ENCODE results near the gene MFSD2A.
"Not testable (repeated sequence)": the region's sequence is repeated elsewhere in the genome, so short reads cannot be mapped to it uniquely, and the experiment has no call there.

MFSD2A gene

GRCh38 chr1:39940980-39941871 lies 13.7 kb upstream of the MFSD2A start:
- no peak for DNase-seq

GRCh38 chr1:39943471-39944290 lies 11.3 kb upstream of the MFSD2A start:
- no peak for DNase-seq

DNA sequence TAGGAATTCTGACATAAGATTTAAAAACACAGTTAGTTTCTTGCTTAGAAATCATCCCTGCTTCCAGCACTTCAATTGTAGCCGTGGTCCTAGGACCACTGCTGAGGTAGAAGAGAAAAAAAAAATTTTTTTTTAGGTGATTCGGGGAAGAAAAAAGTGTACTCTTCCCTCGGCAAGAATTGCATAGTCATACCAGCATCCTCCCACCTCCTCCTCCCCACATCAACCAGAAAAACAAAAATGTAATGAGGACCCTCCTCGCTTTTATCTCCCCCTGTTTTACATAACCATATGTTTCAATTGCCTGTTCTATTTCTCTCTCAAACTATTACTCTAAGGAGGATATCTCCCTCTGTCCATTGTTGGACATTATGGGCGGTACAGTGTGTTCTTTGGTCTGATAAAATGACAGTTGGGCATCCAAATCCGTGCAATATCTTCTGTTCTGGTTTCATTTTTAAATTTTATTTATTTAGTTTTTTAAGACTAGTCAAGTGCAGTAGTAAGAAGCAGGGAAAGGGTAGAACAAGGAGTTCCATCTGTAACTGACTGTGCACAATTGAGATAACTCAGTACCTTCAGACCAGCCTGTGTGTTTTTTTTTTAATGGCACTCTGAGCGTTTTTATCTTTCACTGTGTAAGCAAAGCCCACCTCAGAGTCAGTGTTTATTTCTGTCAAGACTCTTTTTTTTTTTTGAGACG lies 10.4 kb upstream of the MFSD2A start:
- no peak for DNase-seq

GRCh38 chr1:39946216-39946615 lies 8.7 kb upstream of the MFSD2A start:
- DNase-seq: no peak

DNA sequence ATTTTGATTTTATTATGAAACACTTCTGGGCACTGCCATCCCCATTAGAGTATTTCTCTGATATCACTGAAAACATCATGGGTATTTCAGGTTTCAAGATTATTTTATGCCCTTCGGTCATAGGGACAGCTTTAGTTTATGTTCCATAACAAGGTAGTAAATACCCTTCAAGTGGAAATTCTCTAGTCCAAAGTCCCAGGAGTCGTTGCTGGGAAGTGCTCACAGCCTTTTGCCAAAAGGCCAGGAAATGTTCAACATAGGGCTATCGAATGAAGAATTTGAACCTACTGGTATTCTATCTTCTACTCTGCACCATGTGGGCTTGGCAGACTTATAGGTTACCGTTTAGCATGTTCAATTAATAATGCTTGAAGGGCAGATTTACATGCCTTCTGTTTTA lies 7.7 kb upstream of the MFSD2A start:
- no peak for DNase-seq

- no peak for DNase-seq
These were observed 5.1 kb upstream of the MFSD2A start for GRCh38 chr1:39949891-39950290.

GRCh38 chr1:39951926-39952325 lies 3.0 kb upstream of the MFSD2A start:
- no peak for DNase-seq

DNA sequence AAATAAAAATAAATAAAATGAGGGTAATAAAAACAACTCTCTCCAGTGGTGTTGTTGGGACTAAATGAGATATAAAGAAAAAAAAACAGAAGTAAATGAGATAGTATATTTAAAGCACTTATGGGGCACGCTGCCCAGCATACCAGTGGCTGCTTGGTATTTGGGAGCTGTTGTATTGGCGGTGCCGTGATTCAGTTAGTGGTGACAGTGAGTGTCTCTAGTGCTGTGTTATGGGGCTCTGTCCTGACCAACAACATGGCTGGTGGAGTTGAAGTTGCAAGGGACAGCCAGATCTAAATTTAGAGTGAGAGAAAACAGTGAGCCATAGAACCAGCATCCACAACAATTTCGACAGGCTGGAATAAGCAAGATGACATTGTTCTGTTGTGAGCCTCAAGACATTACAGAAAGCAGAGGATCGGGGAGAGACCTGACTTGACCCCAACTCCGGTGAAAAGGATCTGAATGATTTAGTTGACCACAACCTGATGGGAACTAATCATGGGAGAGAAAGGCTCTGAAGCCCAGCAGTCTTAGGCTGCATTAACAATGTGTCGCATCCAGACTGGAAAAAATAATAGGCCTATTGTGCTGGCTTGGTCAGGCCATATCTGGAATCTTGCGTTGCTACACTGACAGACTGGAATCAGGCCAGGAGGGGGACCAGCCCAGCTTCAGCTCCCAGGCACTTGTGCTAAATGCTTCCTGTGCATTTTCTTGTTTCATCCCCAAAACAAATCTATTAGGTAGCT lies 2.4 kb upstream of the MFSD2A start:
- DNase-seq: peak; percentile 29

DNA sequence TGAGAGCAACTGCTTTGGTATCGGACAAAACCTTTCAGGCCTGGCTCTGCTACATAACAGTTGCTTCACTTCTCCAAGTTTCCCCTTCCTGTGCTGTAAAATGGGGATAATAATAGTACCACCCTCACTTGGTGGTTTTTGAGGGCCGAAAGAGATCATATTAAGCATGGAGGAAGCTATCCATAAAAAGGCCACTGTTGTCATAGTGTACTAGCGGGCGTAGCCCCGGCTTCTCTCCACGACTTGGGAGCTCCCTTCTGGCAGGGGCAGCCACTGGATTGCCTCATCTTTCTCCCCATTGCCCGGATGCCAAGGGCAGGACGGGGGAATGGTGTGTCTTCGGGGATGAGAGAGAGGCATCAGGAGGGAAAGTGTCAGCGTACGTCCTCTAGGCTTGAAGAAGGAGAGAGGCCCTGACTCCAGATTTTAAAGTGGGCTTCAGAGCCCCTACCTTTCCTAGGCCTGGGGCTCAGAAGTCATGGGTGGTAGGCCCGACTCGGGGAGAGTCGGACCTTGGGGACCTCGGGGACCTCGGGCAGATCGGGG lies 548 bp upstream of the MFSD2A start:
- no peak for DNase-seq

DNA sequence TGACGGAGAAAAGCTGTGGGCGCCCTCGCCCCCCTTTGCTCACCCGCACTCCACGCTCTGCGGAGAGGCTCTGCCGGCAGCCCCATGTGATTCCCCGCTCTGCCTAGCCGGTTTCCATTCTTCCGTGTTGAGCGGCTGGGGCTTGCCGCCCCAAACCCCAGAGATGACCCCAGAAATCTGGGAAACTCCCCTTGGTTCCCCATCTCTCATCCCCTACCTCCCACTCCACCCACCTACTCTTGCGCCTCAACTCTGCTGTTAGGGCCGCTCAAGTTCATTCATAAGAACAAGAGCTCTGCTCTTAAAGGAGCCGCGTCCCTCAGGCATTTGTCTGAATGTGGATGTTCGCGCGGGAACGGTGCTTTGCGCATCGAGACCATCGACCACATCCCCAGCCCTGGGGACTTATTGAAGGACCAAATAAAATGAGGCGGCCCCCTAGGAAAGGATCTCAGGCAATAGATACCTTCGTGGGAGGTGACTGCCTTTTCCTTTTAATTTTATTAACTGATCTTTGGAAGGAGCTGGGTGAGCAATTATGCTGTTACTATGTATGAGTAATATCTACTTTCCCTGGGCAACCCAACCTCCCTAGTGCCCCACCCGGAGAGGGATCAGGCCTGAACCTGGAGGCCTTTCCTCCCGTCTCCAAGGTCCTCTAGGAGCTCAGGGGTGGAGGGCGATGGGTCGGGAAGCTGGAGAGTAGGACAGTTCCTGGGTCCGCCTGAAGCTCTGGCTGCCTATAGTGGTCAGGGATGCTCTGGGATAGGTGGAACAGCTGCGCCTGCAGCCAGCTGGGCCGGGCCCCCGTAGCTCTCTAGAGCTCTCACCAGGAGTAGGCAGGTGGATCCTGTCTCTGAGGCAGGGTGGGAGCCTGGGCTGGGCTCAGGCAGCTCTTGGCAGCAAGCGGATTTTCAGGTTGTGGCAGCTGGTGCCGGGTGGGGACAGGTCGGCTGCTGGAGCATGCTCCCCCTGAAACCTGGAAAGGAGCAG lies 898 bp downstream of the MFSD2A start:
- DNase-seq: peak; percentile 63

GRCh38 chr1:39957299-39958015 lies 2.5 kb downstream of the MFSD2A start:
- no peak for DNase-seq

- no peak for DNase-seq
These were observed 3.7 kb downstream of the MFSD2A start for GRCh38 chr1:39958403-39959200.

GRCh38 chr1:39959651-39960333 lies 4.8 kb downstream of the MFSD2A start:
- no peak for DNase-seq

GRCh38 chr1:39960431-39960958 lies 5.5 kb downstream of the MFSD2A start:
- no peak for DNase-seq

DNA sequence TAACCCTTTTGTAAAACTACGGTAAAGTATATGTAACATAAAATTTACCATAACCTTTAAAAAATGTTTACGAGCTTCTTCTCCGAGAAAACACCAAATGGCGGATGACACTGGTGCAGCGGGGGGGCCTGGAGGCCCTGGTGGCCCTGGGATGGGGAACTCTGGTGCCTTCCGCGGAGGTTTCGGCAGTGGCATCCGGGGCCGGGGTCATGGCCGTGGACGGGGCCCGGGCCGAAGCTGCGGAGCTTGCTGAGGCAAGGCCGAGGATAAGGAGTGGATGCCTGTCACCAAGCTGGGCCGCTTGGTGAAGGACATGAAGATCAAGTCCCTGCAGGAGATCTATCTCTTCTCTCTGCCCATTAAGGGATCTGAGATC lies 7.5 kb downstream of the MFSD2A start:
- no peak for DNase-seq

DNA sequence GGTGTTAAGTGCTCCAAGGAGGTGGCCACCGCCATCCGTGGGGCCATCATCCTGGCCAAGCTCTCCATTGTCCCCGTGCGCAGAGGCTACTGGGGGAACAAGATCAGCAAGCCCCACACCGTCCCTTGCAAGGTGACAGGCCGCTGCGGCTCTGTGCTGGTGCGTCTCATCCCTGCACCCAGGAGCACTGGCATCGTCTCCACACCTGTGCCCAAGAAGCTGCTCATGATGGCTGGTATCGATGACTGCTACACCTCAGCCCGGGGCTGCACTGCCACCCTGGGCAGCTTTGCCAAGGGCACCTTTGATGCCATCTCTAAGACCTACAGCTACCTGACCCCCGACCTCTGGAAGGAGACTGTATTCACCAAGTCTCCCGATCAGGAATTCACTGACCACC lies 8.0 kb downstream of the MFSD2A start:
- not testable (repeated sequence) for DNase-seq

DNA sequence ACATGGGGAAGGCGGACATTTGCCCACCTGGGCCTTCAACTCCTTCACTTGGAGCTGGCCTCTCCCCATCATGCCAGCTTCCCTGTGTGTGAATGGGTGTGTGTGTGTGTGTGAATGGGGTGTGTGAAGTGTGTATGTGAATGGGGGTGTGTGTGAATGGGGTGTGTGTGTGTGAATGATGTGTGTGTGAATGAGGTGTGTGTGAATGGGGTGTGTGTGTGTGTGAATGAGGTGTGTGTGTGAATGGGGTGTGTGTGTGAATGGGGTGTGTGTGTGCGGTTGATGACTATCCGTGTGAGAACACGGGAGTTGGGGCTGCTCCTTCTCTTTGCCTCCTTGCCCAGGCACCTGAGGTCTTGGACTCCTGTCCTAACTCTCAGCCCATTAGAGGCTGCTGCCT lies 9.6 kb downstream of the MFSD2A start:
- no peak for DNase-seq

DNA sequence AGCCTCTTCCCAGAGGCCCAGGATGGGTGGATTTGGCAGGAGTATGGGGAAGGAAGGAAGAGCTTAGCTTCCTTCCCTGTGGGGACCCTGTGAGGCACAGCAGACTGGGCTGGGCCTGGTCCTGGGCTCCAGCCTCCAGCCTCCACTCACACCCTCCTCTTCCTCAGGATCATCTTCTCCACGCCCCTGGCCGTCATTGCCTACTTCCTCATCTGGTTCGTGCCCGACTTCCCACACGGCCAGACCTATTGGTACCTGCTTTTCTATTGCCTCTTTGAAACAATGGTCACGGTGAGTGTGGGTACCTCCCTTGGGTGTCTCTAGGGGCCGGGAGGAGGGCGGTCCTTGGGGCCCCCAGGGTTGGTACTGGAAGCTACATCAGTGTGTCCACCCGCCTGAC lies 10.1 kb downstream of the MFSD2A start:
- DNase-seq: no peak
